ENCODE measurements around the gene ABITRAM. TPM values are rescaled to one million over a fixed set of nuclear protein-coding genes. Genes with fewer than 3 reads are reported as not detected.

ABITRAM gene
- total RNA-seq, 1 experiment from 2014 or later, result 10.9 TPM

- Histone ChIP-seq H4K8ac (replicated peaks; ENCODE audit: insufficient read length, low read depth, low read length) (no peak overlapping the region), H3K23ac (ENCODE audit: insufficient read length, low read depth, low read length) (no peak overlapping the region), H3K27me3 (ENCODE audit: insufficient read depth, low read length) (no peaks in the 10 kb centered on the region), H4K5ac (ENCODE audit: insufficient read length, low read depth, low read length) (no peak overlapping the region), H3K79me2 (ENCODE audit: insufficient read depth, low read length) (no peaks in the 10 kb centered on the region), H2AK5ac (ENCODE audit: insufficient read length, low read length) (no peak overlapping the region), H2BK120ac (ENCODE audit: low read depth, low read length, poor library complexity, severe bottlenecking) (no peak overlapping the region), H2BK15ac (ENCODE audit: low read depth, low read length) (no peak overlapping the region), H3K14ac (ENCODE audit: insufficient read depth, low read length) (no peak overlapping the region), H3K4ac (ENCODE audit: low read depth, low read length) (no peak overlapping the region), H2BK20ac (ENCODE audit: low read depth, low read length, poor library complexity, severe bottlenecking) (no peak overlapping the region), H2AFZ (ENCODE audit: low read length) (no peak overlapping the region), H3K79me1 (ENCODE audit: insufficient read depth, low read depth, low read length, poor library complexity, severe bottlenecking) (no peaks in the 10 kb centered on the region), H3K4me1 (ENCODE audit: insufficient read depth, low read length) (no peaks in the 10 kb centered on the region), H3K56ac (ENCODE audit: insufficient read length, low read depth, low read length) (no peak overlapping the region), H2BK12ac (ENCODE audit: insufficient read length, low read depth, low read length) (no peak overlapping the region), H3K4me2 (ENCODE audit: insufficient read depth, insufficient read length, low read length) (no peak overlapping the region), H4K91ac (ENCODE audit: insufficient read length, low read depth, low read length) (no peak overlapping the region), H2BK5ac (ENCODE audit: insufficient read length, low read length) (no peak overlapping the region), H3K18ac (ENCODE audit: insufficient read length, low read depth, low read length) (no peak overlapping the region), H3K23me2 (ENCODE audit: insufficient read length, low read depth, low read length, poor library complexity, severe bottlenecking) (no peaks in the 10 kb centered on the region), H3K27ac (ENCODE audit: insufficient read length, low read depth, low read length) (no peak overlapping the region), H3K9me3 (ENCODE audit: control insufficient read depth, low read depth, low read length) (no peaks in the 10 kb centered on the region), H3T11ph (ENCODE audit: low read length) (no peak overlapping the region), H3K9ac (ENCODE audit: extremely low read depth, insufficient read length, low read length) (no peak overlapping the region), H4K20me1 (ENCODE audit: control insufficient read depth, insufficient read depth, insufficient read length) (no peaks in the 10 kb centered on the region)
- TF ChIP-seq, protein P1, sequence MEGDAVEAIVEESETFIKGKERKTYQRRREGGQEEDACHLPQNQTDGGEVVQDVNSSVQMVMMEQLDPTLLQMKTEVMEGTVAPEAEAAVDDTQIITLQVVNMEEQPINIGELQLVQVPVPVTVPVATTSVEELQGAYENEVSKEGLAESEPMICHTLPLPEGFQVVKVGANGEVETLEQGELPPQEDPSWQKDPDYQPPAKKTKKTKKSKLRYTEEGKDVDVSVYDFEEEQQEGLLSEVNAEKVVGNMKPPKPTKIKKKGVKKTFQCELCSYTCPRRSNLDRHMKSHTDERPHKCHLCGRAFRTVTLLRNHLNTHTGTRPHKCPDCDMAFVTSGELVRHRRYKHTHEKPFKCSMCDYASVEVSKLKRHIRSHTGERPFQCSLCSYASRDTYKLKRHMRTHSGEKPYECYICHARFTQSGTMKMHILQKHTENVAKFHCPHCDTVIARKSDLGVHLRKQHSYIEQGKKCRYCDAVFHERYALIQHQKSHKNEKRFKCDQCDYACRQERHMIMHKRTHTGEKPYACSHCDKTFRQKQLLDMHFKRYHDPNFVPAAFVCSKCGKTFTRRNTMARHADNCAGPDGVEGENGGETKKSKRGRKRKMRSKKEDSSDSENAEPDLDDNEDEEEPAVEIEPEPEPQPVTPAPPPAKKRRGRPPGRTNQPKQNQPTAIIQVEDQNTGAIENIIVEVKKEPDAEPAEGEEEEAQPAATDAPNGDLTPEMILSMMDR (conservative IDR thresholded peaks at IDR 0.05), result no peak
- Mint-ChIP-seq H3K4me3 (no peak overlapping the region), H3K27me3 (ENCODE audit: low read depth) (no peaks in the 10 kb centered on the region), H3K27ac (no peak overlapping the region), H3K4me1 (no peaks in the 10 kb centered on the region), H3K9me3 (no peaks in the 10 kb centered on the region), H3K36me3 (ENCODE audit: insufficient read depth in 1 of 3, low read depth in 3 of 3) (peaks cover 0 to 19% (median 9%) of the 10 kb centered on the region in 3 experiments; a peak in 6 of 7 replicates)
- no CpG with 5 or more reads among the region's 4 CpGs for WGBS (ENCODE audit: extremely low coverage, insufficient read length, low lambda C conversion rate)
- DNase-seq, result no peak
Measured at GRCh38 chr9:108963459-108964143, 29.4 kb downstream of the ABITRAM start.
